Measurements from ENCODE around the gene TSPAN5. TPM values are rescaled to one million over a fixed set of nuclear protein-coding genes. Genes with fewer than 3 reads are reported as not detected.

The TSPAN5 gene
- total RNA-seq, 1 donor from 2014 or later: 25.0 TPM

DNA sequence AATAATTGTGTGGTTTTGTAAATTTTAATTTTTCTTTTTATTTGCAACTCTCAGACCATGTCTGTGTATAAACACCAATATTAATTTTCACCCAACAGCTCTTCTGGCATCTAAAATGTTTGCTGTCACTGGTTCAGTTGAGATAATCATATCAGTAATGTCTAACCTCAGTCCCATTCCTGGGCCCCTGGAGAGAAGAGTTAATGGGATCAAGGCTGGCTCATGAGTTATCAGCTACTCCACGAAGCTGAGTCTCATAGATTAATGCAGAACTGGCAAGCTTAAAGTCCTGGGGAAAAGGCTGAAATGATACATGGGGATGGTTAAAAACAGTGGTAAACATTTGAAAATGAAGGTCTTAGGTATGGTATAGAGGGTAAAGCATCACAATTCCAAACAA lies 28.4 kb upstream of the TSPAN5 start:
- Mint-ChIP-seq H3K27me3 (ENCODE audit: low read depth) (no peaks in the 10 kb centered on the region), H3K9me3 (no peaks in the 10 kb centered on the region), H3K4me1 (peaks cover 18% of the 10 kb centered on the region), H3K27ac (ENCODE audit: unreplicated experiment) (no peak overlapping the region), H3K4me3 (no peak overlapping the region), H3K36me3 (ENCODE audit: low read depth) (no peaks in the 10 kb centered on the region)
- TF ChIP-seq, protein P1, sequence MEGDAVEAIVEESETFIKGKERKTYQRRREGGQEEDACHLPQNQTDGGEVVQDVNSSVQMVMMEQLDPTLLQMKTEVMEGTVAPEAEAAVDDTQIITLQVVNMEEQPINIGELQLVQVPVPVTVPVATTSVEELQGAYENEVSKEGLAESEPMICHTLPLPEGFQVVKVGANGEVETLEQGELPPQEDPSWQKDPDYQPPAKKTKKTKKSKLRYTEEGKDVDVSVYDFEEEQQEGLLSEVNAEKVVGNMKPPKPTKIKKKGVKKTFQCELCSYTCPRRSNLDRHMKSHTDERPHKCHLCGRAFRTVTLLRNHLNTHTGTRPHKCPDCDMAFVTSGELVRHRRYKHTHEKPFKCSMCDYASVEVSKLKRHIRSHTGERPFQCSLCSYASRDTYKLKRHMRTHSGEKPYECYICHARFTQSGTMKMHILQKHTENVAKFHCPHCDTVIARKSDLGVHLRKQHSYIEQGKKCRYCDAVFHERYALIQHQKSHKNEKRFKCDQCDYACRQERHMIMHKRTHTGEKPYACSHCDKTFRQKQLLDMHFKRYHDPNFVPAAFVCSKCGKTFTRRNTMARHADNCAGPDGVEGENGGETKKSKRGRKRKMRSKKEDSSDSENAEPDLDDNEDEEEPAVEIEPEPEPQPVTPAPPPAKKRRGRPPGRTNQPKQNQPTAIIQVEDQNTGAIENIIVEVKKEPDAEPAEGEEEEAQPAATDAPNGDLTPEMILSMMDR (conservative IDR thresholded peaks at IDR 0.05): no peak
- no peak for DNase-seq (ENCODE audit: low read depth, low spot score)

- peaks cover 18% of the 10 kb centered on the region for H3K4me1 Mint-ChIP-seq
- H3K4me3 Mint-ChIP-seq: no peak overlapping the region
- H3K27me3 Mint-ChIP-seq (ENCODE audit: low read depth): no peaks in the 10 kb centered on the region
- no peaks in the 10 kb centered on the region for H3K36me3 Mint-ChIP-seq (ENCODE audit: low read depth)
- DNase-seq (ENCODE audit: low read depth, low spot score): no peak
- no peak overlapping the region for H3K27ac Mint-ChIP-seq (ENCODE audit: unreplicated experiment)
- H3K9me3 Mint-ChIP-seq: no peaks in the 10 kb centered on the region
- TF ChIP-seq, protein P1 (conservative IDR thresholded peaks at IDR 0.05): no peak
Observed at GRCh38 chr4:98686043-98686707, 27.8 kb upstream of the TSPAN5 start.

DNA sequence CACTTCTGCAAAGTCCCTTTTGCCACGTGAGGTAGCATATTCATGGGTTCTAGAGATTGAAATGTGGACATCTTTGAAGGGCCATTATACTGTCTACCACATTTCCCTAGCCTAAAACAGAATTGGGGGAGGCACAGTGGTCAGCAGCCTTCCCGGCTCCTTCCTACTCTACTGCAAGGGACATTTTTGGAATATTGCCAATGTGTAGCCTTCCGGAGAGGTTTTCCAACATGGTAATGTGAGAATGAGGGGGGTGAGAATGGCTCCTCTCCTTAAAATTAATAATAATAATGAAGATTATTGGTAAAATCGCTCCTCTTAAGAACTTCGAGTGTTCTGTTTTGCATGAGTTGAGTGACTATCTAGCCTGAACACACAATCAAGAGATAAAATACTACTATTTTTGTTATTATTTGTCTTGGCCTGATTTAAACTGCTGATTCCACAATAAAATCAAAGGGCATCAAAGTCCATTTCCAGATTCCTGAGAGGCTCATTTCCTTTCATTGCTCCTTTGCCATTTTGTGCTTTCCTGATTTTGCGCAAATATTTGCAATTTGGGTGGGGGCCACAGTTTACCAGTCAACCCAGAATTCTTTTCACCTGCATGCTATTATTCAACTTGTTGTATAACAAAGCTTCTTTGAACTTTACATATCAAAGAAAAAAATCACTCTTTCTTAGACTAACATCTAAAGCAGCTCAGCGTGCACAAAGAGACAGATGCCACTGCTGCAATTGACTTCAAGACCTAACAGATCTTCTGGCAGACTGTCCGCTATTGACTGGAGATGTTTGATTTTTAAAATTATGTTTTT lies 27.0 kb upstream of the TSPAN5 start:
- Mint-ChIP-seq H3K27ac (ENCODE audit: unreplicated experiment) (no peak overlapping the region), H3K9me3 (no peaks in the 10 kb centered on the region), H3K4me3 (no peak overlapping the region), H3K4me1 (peaks cover 18% of the 10 kb centered on the region), H3K36me3 (ENCODE audit: low read depth) (no peaks in the 10 kb centered on the region), H3K27me3 (ENCODE audit: low read depth) (no peaks in the 10 kb centered on the region)
- DNase-seq (ENCODE audit: low read depth, low spot score): no peak
- TF ChIP-seq, protein P1 (conservative IDR thresholded peaks at IDR 0.05): no peak

DNA sequence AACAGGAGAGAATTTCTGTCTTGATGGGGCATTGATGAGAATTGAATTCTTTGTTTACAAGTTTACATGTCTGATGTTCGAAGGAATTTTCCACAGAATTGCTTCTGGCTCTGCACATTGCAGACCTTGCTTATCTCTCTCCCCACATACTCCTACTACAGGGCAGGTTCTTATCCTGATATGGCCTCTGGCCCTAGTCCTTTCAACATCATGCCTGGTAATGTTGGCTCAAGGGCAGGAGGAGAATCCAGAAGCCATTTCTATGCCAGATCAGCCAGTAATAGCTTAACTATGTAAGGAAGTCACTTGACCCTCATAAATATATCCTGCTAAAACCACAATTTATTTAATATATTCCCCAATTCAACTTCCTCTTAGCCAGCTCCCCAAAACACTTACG lies 24.3 kb upstream of the TSPAN5 start:
- Mint-ChIP-seq H3K4me3 (no peak overlapping the region), H3K9me3 (no peaks in the 10 kb centered on the region), H3K27ac (ENCODE audit: unreplicated experiment) (no peak overlapping the region), H3K27me3 (ENCODE audit: low read depth) (no peaks in the 10 kb centered on the region), H3K36me3 (ENCODE audit: low read depth) (no peaks in the 10 kb centered on the region), H3K4me1 (peaks cover 15% of the 10 kb centered on the region)
- TF ChIP-seq, protein P1 (conservative IDR thresholded peaks at IDR 0.05): no peak
- DNase-seq (ENCODE audit: low read depth, low spot score): no peak

GRCh38 chr4:98680806-98681205 lies 22.4 kb upstream of the TSPAN5 start:
- TF ChIP-seq, protein P1 (conservative IDR thresholded peaks at IDR 0.05): no peak
- Mint-ChIP-seq H3K4me1 (peaks cover 8% of the 10 kb centered on the region), H3K4me3 (no peak overlapping the region), H3K36me3 (ENCODE audit: low read depth) (no peaks in the 10 kb centered on the region), H3K27me3 (ENCODE audit: low read depth) (no peaks in the 10 kb centered on the region), H3K9me3 (no peaks in the 10 kb centered on the region), H3K27ac (ENCODE audit: unreplicated experiment) (no peak overlapping the region)
- DNase-seq (ENCODE audit: low read depth, low spot score): no peak
